GM19372 (cell line): ENCODE results near the gene NRIP3.
"Not testable (repeated sequence)": the region's sequence is repeated elsewhere in the genome, so short reads cannot be mapped to it uniquely, and the experiment has no call there.

ENCODE experiments used
- ATAC-seq: cut with Tn5 transposase; IDR thresholded peaks from one replicate; pipeline ENCODE4 v1.9.1; 2021; ENCODE audit warnings: mild to moderate bottlenecking, low read depth, moderate library complexity; ENCODE audit not compliant: unreplicated experiment

The NRIP3 gene

GRCh38 chr11:8979365-8979764 is 24.4 kb downstream of the NRIP3 start:
- ATAC-seq, result not testable (repeated sequence)

- no peak for ATAC-seq
These were observed 30.7 kb downstream of the NRIP3 start for GRCh38 chr11:8973121-8973520.

GRCh38 chr11:8971924-8972316 is 31.9 kb downstream of the NRIP3 start:
- no peak for ATAC-seq

GRCh38 chr11:8971196-8971923 is 32.4 kb downstream of the NRIP3 start:
- ATAC-seq, result no peak

GRCh38 chr11:8967184-8967583 is 36.6 kb downstream of the NRIP3 start:
- ATAC-seq, result no peak

- ATAC-seq, result peak; percentile 71
These were observed 39.2 kb downstream of the NRIP3 start, which contains the start of gene TMEM9B for GRCh38 chr11:8964324-8965320. Gene TMEM9B (minus strand): TSS chr11:8964442. CDS start chr11:8964313, 129 bp downstream.

GRCh38 chr11:8963569-8964323 is 40.1 kb downstream of the NRIP3 start:
- peak; percentile 55 for ATAC-seq

- no peak for ATAC-seq
These were observed 41.0 kb downstream of the NRIP3 start for GRCh38 chr11:8962841-8963240.

GRCh38 chr11:8961401-8961800 is 42.4 kb downstream of the NRIP3 start:
- no peak for ATAC-seq

GRCh38 chr11:8959546-8960166 is 44.1 kb downstream of the NRIP3 start:
- ATAC-seq, result peak; percentile 38

GRCh38 chr11:8956860-8957259 is 46.9 kb downstream of the NRIP3 start:
- no peak for ATAC-seq

- ATAC-seq, result no peak
These were observed 54.9 kb downstream of the NRIP3 start for GRCh38 chr11:8948886-8949285.

GRCh38 chr11:8947230-8947943 is 56.4 kb downstream of the NRIP3 start:
- ATAC-seq, result no peak

- no peak for ATAC-seq
These were observed 61.2 kb downstream of the NRIP3 start, which contains the start of gene ASCL3 for GRCh38 chr11:8942518-8943066. Gene ASCL3 (minus strand): TSS chr11:8943016. CDS start chr11:8938161, 4,855 bp downstream.

- ATAC-seq, result no peak
These were observed 62.3 kb downstream of the NRIP3 start for GRCh38 chr11:8941341-8942103.

GRCh38 chr11:8937659-8938058 is 66.1 kb downstream of the NRIP3 start:
- ATAC-seq, result no peak

- no peak for ATAC-seq
These were observed 66.6 kb downstream of the NRIP3 start for GRCh38 chr11:8937159-8937558.

GRCh38 chr11:8935789-8936188 is 68.0 kb downstream of the NRIP3 start:
- ATAC-seq, result not testable (repeated sequence)
